ENCODE measurements around the gene RNU6-1. TPM values are rescaled to one million over a fixed set of nuclear protein-coding genes. Genes with fewer than 3 reads are reported as not detected.

Gene RNU6-1
- total and polyA plus RNA-seq, 5 donors from 2014 or later, result not detected

DNA sequence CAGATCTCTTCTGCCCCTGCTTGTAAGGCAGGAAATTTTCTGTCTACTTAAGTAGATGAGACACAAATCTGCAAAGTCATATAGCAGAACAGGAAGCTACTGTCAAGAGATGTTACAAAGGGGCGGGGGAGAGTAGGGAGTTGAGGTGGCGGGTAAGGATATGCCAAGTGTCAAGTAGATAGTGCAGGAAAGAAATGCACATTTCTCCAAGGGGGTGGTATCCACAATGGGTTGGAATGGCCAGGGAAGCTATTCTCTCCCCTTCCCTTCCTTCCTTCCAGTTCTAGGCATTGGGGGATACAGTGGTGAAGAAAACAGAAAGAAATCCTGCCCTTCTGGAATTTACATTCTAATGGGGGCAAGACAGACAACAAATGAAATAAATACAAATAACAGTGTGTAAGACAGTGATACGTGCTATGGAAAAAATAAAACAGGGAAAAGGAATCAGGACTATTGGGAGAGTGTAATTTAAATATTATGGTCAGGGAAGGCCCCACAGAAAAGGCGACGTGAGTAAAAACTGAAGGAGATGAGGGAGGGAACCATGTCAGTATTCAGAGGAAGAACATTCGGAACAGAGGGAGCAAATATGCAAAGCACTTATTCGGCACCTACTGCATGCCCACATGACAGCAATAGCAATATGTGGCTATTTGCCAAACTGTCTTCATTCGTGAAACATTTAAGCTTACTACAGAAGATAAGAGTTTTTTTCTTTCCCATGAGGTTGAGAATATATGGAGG is 42.8 kb upstream of the RNU6-1 start:
- no peaks in the 10 kb centered on the region for H3K36me3 ChIP-seq (ENCODE audit: control insufficient read depth, insufficient read depth, low read length)
- Mint-ChIP-seq H3K36me3 (no peaks in the 10 kb centered on the region), H3K9me3 (no peaks in the 10 kb centered on the region), H3K4me1 (peaks cover 0 to 15% (median 2%) of the 10 kb centered on the region in 4 donors), H3K27ac (peak overlapping the region in 1 of 3 donors; percentile 10), H3K4me3 (peak overlapping the region in 3 of 4 donors; percentile 8 to 51 (median 17)), H3K27me3 (peaks cover 58% of the 10 kb centered on the region)
- H3K9me3 ChIP-seq (ENCODE audit: control insufficient read depth in 2 of 2, low read length in 2 of 2), result no peaks in the 10 kb centered on the region
- DNase-seq (peak in 1 of 3 donors; percentile 60), ATAC-seq (ENCODE audit: low read depth in 2 of 2) (peak; percentile 37 to 54)
- H3K27me3 ChIP-seq (ENCODE audit: control insufficient read depth, insufficient read depth, low read length), result peaks cover 29% of the 10 kb centered on the region
- no peak overlapping the region for H3K27ac ChIP-seq (ENCODE audit: insufficient read depth, low read length, poor library complexity, severe bottlenecking)
- peaks cover 11% of the 10 kb centered on the region for H3K4me1 ChIP-seq (ENCODE audit: control insufficient read depth, insufficient read depth, low read length, poor library complexity, severe bottlenecking)
- H3K4me3 ChIP-seq (ENCODE audit: low read depth, low read length), result no peak overlapping the region

- H3K27me3 ChIP-seq (ENCODE audit: control insufficient read depth, insufficient read depth, low read length), result peaks cover 24% of the 10 kb centered on the region
- peaks cover 11% of the 10 kb centered on the region for H3K4me1 ChIP-seq (ENCODE audit: control insufficient read depth, insufficient read depth, low read length, poor library complexity, severe bottlenecking)
- H3K9me3 ChIP-seq (ENCODE audit: control insufficient read depth in 2 of 2, low read length in 2 of 2), result no peaks in the 10 kb centered on the region
- H3K27ac Mint-ChIP-seq, result no peak overlapping the region
- peaks cover 0 to 15% (median 2%) of the 10 kb centered on the region in 4 donors for H3K4me1 Mint-ChIP-seq
- H3K4me3 ChIP-seq (ENCODE audit: low read depth, low read length), result no peak overlapping the region
- no peak overlapping the region for H3K4me3 Mint-ChIP-seq
- peaks cover 53% of the 10 kb centered on the region for H3K27me3 Mint-ChIP-seq
- DNase-seq (no peak), ATAC-seq (ENCODE audit: low read depth in 2 of 2) (no peak)
- no peak overlapping the region for H3K27ac ChIP-seq (ENCODE audit: insufficient read depth, low read length, poor library complexity, severe bottlenecking)
- no peaks in the 10 kb centered on the region for H3K9me3 Mint-ChIP-seq
- no peaks in the 10 kb centered on the region for H3K36me3 Mint-ChIP-seq
- no peaks in the 10 kb centered on the region for H3K36me3 ChIP-seq (ENCODE audit: control insufficient read depth, insufficient read depth, low read length)
Measured at GRCh38 chr15:67880651-67881182, 40.9 kb upstream of the RNU6-1 start.

GRCh38 chr15:67879440-67880129 is 39.7 kb upstream of the RNU6-1 start:
- no peak overlapping the region for H3K4me3 ChIP-seq (ENCODE audit: low read depth, low read length)
- H3K27me3 Mint-ChIP-seq, result peaks cover 51% of the 10 kb centered on the region
- H3K36me3 ChIP-seq (ENCODE audit: control insufficient read depth, insufficient read depth, low read length), result no peaks in the 10 kb centered on the region
- H3K4me1 ChIP-seq (ENCODE audit: control insufficient read depth, insufficient read depth, low read length, poor library complexity, severe bottlenecking), result peaks cover 5% of the 10 kb centered on the region
- H3K27me3 ChIP-seq (ENCODE audit: control insufficient read depth, insufficient read depth, low read length), result peaks cover 16% of the 10 kb centered on the region
- H3K4me3 Mint-ChIP-seq, result no peak overlapping the region
- H3K27ac Mint-ChIP-seq, result peak overlapping the region in 1 of 3 donors; percentile 29
- no peak overlapping the region for H3K27ac ChIP-seq (ENCODE audit: insufficient read depth, low read length, poor library complexity, severe bottlenecking)
- no peak for DNase-seq
- no peak for ATAC-seq (ENCODE audit: low read depth in 2 of 2)
- H3K9me3 ChIP-seq (ENCODE audit: control insufficient read depth in 2 of 2, low read length in 2 of 2), result no peaks in the 10 kb centered on the region
- H3K4me1 Mint-ChIP-seq, result peaks cover 0 to 9% (median 1%) of the 10 kb centered on the region in 4 donors
- H3K9me3 Mint-ChIP-seq, result peaks cover 0 to 3% (median 0%) of the 10 kb centered on the region in 7 donors
- no peaks in the 10 kb centered on the region for H3K36me3 Mint-ChIP-seq

DNA sequence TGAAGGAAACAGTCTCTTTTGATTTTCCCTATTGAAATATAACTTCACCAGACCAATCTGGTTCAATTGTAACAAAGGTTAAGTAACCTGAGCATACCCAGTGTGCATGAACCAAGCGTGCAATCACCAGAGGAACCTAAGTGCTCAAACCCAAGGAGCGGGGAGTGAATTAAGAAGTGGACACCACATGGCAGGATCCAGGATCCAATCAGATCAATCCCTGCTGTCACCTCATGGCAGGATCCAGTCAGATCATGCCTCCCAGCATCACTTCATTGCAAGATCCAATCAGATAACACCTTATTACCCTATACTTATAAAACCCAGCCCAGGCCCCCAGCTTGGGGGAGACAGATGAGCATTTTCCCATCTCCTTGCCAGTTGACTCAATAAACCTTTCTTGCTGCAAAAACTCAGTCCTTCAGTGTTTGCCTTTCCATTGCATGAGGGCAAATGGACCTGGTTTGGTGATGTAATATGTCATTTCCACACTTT is 38.9 kb upstream of the RNU6-1 start:
- H3K4me3 ChIP-seq (ENCODE audit: low read depth, low read length), result no peak overlapping the region
- peaks cover 1 to 3% of the 10 kb centered on the region in 2 experiments for H3K9me3 ChIP-seq (ENCODE audit: control insufficient read depth in 2 of 2, low read length in 2 of 2)
- Mint-ChIP-seq H3K4me3 (no peak overlapping the region), H3K9me3 (peaks cover 0 to 6% (median 3%) of the 10 kb centered on the region in 7 donors), H3K4me1 (peaks cover 0 to 7% (median 1%) of the 10 kb centered on the region in 4 donors), H3K36me3 (no peaks in the 10 kb centered on the region), H3K27ac (no peak overlapping the region), H3K27me3 (peaks cover 52% of the 10 kb centered on the region)
- ATAC-seq (ENCODE audit: low read depth in 2 of 2) (no peak), DNase-seq (no peak)
- H3K27me3 ChIP-seq (ENCODE audit: control insufficient read depth, insufficient read depth, low read length), result peaks cover 14% of the 10 kb centered on the region
- H3K36me3 ChIP-seq (ENCODE audit: control insufficient read depth, insufficient read depth, low read length), result no peaks in the 10 kb centered on the region
- no peak overlapping the region for H3K27ac ChIP-seq (ENCODE audit: insufficient read depth, low read length, poor library complexity, severe bottlenecking)
- H3K4me1 ChIP-seq (ENCODE audit: control insufficient read depth, insufficient read depth, low read length, poor library complexity, severe bottlenecking), result no peaks in the 10 kb centered on the region

DNA sequence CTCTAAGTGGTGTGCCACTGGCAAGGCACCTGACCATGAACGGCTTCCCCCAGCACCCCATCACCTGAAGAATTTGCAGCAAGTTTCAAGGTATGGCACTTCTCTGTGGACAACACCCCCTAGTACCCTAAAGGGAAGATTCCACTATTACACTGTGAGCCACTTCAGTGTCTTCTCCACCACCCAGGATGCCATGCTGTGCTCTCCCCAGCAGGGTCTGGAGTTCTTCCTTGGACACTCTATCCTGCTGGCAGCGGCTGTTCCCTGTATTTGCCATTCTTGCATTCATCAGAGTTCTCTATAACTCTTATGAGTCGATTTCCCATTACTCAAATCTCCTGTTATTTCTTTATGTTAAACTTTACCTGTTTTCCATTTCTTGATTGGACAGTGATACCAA is 33.9 kb upstream of the RNU6-1 start:
- DNase-seq, result no peak
- peaks cover 10 to 13% of the 10 kb centered on the region in 2 experiments for H3K9me3 ChIP-seq (ENCODE audit: control insufficient read depth in 2 of 2, low read length in 2 of 2)
- peaks cover 6% of the 10 kb centered on the region for H3K27me3 ChIP-seq (ENCODE audit: control insufficient read depth, insufficient read depth, low read length)
- no peak for ATAC-seq (ENCODE audit: low read depth in 2 of 2)
- Mint-ChIP-seq H3K9me3 (peaks cover 0 to 27% (median 15%) of the 10 kb centered on the region in 7 donors), H3K4me3 (no peak overlapping the region), H3K27ac (no peak overlapping the region), H3K36me3 (no peaks in the 10 kb centered on the region), H3K27me3 (peaks cover 45% of the 10 kb centered on the region), H3K4me1 (no peaks in the 10 kb centered on the region)
- no peak overlapping the region for H3K4me3 ChIP-seq (ENCODE audit: low read depth, low read length)
- no peaks in the 10 kb centered on the region for H3K4me1 ChIP-seq (ENCODE audit: control insufficient read depth, insufficient read depth, low read length, poor library complexity, severe bottlenecking)
- no peak overlapping the region for H3K27ac ChIP-seq (ENCODE audit: insufficient read depth, low read length, poor library complexity, severe bottlenecking)
- no peaks in the 10 kb centered on the region for H3K36me3 ChIP-seq (ENCODE audit: control insufficient read depth, insufficient read depth, low read length)

GRCh38 chr15:67870868-67871408 is 31.1 kb upstream of the RNU6-1 start:
- H3K27me3 ChIP-seq (ENCODE audit: control insufficient read depth, insufficient read depth, low read length), result peaks cover 8% of the 10 kb centered on the region
- no peak overlapping the region for H3K4me3 Mint-ChIP-seq
- no peaks in the 10 kb centered on the region for H3K36me3 ChIP-seq (ENCODE audit: control insufficient read depth, insufficient read depth, low read length)
- peaks cover 57% of the 10 kb centered on the region for H3K27me3 Mint-ChIP-seq
- peaks cover 0 to 27% (median 15%) of the 10 kb centered on the region in 7 donors for H3K9me3 Mint-ChIP-seq
- H3K27ac Mint-ChIP-seq, result no peak overlapping the region
- H3K4me1 Mint-ChIP-seq, result no peaks in the 10 kb centered on the region
- no peaks in the 10 kb centered on the region for H3K4me1 ChIP-seq (ENCODE audit: control insufficient read depth, insufficient read depth, low read length, poor library complexity, severe bottlenecking)
- ATAC-seq (ENCODE audit: low read depth in 2 of 2), result no peak
- no peaks in the 10 kb centered on the region for H3K36me3 Mint-ChIP-seq
- DNase-seq, result no peak
- peaks cover 10 to 13% of the 10 kb centered on the region in 2 experiments for H3K9me3 ChIP-seq (ENCODE audit: control insufficient read depth in 2 of 2, low read length in 2 of 2)
- H3K4me3 ChIP-seq (ENCODE audit: low read depth, low read length), result no peak overlapping the region
- no peak overlapping the region for H3K27ac ChIP-seq (ENCODE audit: insufficient read depth, low read length, poor library complexity, severe bottlenecking)

- no peak overlapping the region for H3K27ac Mint-ChIP-seq
- DNase-seq (no peak), ATAC-seq (ENCODE audit: low read depth in 2 of 2) (no peak)
- peaks cover 0 to 27% (median 15%) of the 10 kb centered on the region in 7 donors for H3K9me3 Mint-ChIP-seq
- H3K27me3 Mint-ChIP-seq, result peaks cover 56% of the 10 kb centered on the region
- no peaks in the 10 kb centered on the region for H3K4me1 Mint-ChIP-seq
- no peaks in the 10 kb centered on the region for H3K4me1 ChIP-seq (ENCODE audit: control insufficient read depth, insufficient read depth, low read length, poor library complexity, severe bottlenecking)
- H3K4me3 Mint-ChIP-seq, result no peak overlapping the region
- peaks cover 10 to 13% of the 10 kb centered on the region in 2 experiments for H3K9me3 ChIP-seq (ENCODE audit: control insufficient read depth in 2 of 2, low read length in 2 of 2)
- peaks cover 8% of the 10 kb centered on the region for H3K27me3 ChIP-seq (ENCODE audit: control insufficient read depth, insufficient read depth, low read length)
- no peaks in the 10 kb centered on the region for H3K36me3 Mint-ChIP-seq
- no peak overlapping the region for H3K27ac ChIP-seq (ENCODE audit: insufficient read depth, low read length, poor library complexity, severe bottlenecking)
- H3K4me3 ChIP-seq (ENCODE audit: low read depth, low read length), result no peak overlapping the region
- no peaks in the 10 kb centered on the region for H3K36me3 ChIP-seq (ENCODE audit: control insufficient read depth, insufficient read depth, low read length)
Measured at GRCh38 chr15:67869701-67870100, 29.9 kb upstream of the RNU6-1 start.

All from CD4-positive, CD25-positive, alpha-beta regulatory T cell (primary cell).